ENCODE results near the gene APEX2.

DNA sequence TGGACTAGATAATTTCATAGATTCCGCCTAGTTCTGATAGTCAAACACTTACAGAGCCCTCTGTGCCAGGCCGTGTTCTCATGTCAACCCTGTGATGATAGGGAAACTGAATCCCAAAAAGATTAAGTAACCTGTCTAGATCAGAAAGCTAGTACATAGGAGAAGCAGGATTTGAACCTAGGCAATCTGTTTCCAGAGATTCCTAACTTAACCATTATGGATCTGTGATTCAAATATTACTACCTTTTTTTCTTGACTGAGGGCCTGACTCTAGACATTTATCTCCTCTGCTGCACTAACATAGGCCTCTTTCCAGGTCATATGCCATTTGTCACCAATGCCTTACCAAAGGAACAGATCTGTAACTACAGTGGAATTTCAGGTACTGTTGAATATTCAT, 29.1 kb downstream of the APEX2 start:
- TF ChIP-seq, protein P1, sequence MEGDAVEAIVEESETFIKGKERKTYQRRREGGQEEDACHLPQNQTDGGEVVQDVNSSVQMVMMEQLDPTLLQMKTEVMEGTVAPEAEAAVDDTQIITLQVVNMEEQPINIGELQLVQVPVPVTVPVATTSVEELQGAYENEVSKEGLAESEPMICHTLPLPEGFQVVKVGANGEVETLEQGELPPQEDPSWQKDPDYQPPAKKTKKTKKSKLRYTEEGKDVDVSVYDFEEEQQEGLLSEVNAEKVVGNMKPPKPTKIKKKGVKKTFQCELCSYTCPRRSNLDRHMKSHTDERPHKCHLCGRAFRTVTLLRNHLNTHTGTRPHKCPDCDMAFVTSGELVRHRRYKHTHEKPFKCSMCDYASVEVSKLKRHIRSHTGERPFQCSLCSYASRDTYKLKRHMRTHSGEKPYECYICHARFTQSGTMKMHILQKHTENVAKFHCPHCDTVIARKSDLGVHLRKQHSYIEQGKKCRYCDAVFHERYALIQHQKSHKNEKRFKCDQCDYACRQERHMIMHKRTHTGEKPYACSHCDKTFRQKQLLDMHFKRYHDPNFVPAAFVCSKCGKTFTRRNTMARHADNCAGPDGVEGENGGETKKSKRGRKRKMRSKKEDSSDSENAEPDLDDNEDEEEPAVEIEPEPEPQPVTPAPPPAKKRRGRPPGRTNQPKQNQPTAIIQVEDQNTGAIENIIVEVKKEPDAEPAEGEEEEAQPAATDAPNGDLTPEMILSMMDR (IDR thresholded peaks at IDR 0.05), result no peak
- no peak for TF ChIP-seq POLR2A (IDR thresholded peaks at IDR 0.05)
